ENCODE data around the gene OGDHL.

OGDHL gene

GRCh38 chr10:49689882-49690510 lies 72.1 kb downstream of the OGDHL start:
- DNase-seq (ENCODE audit: low read depth), result no peak

- no peak for DNase-seq (ENCODE audit: low read depth)
These were observed 73.2 kb downstream of the OGDHL start for GRCh38 chr10:49688920-49689319.

DNA sequence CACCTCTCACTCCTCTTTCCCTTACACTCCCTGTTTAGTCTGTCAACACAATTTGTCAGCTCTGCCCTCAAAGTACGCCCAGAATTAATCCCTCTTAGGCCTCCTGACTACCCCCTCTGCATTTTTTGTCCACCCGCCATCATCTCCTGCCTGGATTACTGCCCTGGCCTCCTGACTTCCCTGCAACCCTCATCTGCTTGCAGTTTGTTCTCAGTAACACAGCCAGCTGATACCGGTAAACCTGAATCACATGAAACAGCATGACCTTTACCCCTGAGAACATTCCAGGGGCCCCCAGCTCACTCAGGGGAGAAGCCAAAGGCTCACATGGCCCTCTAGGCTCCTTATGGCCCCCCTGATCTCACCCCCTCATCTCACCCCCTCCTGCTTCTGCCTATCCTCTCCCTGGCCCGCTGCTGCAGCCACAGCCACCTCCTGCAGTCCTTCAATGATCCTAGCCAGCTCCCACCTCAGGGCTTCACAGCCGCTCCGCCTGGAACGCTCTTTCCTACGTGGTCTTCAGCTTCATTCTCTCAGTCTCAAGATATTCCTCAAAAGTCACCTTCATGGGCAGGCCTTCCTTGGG lies 73.8 kb downstream of the OGDHL start:
- DNase-seq (ENCODE audit: low read depth), result no peak

DNA sequence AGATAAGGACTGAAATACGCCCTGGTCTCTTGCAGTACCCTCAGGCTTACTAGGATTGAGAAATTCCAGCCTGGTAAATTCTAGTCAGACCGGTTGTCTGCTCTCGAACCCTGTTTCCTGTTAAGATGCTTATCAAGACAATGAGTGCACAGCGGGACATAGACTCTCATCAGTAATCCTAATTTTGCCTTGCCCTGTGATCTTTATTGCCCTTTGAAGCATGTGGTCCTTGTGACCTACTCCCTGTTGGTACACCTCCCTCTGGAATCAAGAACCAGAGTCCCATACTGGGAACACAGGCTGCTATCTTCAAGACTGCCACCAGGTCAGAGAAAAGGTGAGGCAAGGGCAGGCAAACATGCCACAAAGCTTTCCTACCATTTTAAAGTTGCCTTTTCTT lies 75.5 kb downstream of the OGDHL start:
- no peak for DNase-seq (ENCODE audit: low read depth)
